GM19238 (cell line): ENCODE data around the gene YEATS4.
A peak's percentile ranks its signal among the peaks of the same experiment; 100 is the strongest.
"Not testable (repeated sequence)": the region's sequence is repeated elsewhere in the genome, so short reads cannot be mapped to it uniquely, and the experiment has no call there.

ENCODE experiments used
- DNase-seq: peaks from one replicate; pipeline ENCODE4 v3.0.0; 2011; ENCODE audit warnings: low spot score; ENCODE audit not compliant: insufficient read length

Gene YEATS4

DNA sequence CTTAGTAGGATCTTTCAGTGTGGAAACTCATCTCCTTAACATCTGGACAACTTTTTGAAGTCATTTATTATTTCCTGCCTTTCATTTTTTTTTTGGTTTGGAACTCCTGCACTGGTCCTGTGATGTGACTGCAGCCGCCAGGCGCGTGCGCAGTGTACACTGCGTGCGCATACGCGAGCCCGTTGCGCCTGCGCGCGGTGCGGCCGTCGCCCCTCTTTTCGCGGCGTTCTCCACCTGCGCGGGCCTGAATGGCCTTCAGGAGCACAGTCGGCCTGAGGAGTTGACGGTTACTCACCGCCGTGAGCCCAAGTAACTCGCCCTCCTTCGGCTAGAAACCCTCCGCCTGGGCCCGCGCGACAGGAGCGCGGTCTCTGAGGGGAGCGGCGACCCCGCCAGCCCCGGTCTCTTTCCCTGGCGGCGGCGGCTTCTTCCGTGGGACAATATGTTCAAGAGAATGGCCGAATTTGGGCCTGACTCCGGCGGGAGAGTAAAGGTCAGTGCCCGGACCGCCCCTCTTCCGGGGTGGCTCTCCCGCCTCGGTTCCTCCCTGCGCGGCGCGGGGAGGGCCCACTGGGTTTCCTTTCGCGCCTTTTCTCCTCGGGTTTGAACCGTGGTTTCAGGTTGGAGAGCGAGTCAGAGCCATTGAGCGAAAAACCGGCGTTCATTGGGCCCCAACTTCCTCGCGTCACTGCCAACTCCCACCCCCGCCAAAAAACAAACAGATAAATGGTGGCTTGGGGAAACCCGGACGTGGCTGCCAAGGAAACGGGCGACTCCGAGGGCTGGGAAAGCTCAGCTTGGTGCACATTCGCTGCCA is at the start of gene YEATS4:
Gene YEATS4, plus strand, starts transcription at position 213 of the 817 bp plus-strand sequence. Its CDS starts 230 bp downstream, at position 443.
- DNase-seq = peak; percentile 86

DNA sequence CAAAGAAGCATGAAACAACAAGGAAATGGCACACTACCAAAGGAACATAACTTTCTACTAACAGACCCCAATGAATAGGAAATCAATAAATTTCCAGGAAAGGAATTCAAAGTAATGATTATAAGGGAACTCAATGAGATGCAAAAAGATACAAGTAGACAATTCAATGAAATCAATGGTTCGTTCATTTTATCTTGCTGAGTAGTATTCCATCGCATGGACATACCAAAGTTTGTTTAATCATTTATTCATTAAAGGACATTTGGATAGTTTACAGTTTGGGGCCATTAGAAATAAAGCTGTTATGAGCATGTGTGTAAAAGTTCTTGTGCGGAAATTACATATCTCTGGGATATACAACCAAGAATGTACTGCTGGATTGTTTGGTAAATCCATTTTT is 46.3 kb upstream of the YEATS4 start:
- no peak for DNase-seq

DNA sequence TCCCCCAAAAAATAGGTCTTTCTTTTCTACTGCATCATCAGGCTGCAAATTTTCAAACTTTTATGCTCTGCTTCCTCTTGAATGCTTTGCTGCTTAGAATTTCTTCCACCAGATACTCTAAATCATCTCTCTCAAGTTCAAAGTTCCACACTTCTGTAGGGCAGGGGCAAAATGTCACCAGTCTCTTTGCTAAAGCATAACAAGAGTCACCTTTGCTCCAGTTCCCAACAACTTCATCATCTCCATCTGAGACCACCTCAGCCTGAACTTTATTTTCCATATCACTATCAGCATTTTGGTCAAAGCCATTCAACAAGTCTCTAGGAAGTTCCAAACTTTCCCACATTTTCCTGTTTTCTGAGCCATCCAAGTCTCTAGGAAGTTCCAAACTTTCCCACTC is 42.8 kb upstream of the YEATS4 start:
- not testable (repeated sequence) for DNase-seq

DNA sequence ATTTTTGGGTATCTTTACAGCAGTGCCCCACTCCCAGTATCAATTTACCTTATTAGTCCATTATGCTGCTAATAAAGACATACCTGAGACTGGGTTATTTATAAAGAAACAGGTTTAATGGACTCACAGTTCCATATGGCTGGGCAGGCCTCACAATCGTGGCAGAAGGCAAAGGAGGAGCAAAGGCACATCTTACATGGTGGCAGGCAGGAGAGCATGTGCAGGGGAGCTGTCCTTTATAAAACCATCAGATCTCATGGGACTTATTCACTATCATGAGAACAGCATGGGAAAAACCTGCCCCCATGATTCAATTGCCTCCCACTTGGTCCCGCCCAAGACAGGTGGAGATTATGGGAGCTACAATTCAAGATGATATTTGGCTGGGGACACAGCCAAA is 42.3 kb upstream of the YEATS4 start:
- not testable (repeated sequence) for DNase-seq

DNA sequence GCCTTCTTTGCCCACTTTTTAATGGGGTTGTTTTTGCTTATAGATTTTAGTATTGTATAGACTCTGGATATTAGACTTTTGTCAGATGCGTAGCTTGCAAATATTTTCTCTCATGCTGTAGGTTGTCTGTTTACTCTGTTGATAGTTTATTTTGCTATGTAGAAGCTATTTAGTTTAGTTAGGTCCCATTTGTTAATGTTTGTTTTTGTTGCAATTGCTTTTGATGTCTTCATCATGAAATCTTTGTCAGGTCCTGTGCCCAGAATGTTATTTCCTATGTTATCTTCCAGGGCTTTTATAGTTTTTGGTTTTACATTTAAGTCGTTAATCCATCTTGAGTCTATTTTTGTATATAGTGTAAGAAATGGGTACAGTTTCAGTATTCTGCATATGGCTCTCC is 41.3 kb upstream of the YEATS4 start:
- no peak for DNase-seq

DNA sequence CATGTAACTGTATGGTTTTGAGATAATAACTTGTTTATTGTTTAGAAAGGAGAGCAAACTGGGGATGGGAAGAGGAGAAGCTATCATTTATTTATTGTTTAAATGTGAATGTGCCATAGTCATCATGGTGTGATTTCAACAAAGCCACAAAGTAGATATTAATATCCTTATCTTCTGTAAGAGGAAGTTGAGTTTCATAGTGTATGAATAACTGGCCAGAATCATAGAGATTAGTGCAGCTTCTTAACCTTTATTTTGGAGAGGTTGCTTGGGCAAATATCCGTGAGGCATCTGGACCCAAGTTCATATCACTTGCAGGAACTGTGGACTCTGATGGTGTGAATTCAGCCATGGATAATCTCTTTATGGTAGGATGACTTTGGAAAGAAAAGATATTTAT is 38.2 kb upstream of the YEATS4 start:
- no peak for DNase-seq

DNA sequence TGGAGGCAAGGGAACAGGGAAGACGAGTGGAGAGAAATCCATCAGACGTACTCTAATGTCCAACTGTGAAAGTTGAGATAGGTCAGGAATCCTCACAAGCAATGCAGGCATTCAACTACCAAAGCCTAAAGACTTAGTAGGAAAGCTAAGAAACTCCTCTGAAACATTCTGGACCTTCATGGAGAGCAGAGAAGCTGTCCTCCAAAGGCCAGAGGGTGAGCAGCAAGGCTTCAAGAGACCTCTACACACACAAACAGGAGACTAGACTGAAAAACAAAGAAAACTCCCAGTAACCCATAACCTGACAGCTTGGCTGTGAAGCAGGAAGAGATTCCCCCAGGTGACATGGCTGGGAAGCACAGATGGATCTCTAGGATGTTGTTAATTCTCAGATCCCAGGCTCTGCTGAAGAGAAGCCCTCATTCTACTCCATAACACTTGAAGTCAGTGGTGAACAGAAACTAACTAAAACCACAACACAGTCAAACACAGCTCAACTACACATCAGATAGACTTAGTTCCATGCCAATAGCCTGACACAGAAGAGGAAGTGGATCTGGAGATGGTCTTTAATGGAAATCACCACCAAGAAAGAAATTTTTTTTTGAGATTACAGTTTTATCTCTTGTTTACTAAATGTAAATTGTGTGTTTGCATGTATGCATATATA is 34.6 kb upstream of the YEATS4 start:
- DNase-seq = no peak

DNA sequence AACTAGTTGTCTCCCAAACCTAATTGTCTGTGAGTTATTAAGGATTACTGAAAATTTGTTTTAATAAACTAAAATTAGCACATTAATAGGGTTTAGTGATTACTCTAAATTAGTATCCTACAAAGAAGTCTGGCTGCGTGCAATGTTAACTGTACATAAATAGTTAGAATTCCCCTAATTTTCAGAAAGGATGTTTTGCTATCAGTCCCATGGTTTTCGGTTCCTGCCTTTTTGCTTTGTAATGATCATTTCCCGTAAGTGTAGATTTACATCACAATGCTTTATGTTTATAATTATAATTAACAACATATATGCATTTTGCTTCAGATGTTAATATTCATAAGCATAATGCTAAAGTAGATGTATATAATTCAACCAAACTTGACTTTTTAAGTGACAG is 31.1 kb upstream of the YEATS4 start:
- no peak for DNase-seq

DNA sequence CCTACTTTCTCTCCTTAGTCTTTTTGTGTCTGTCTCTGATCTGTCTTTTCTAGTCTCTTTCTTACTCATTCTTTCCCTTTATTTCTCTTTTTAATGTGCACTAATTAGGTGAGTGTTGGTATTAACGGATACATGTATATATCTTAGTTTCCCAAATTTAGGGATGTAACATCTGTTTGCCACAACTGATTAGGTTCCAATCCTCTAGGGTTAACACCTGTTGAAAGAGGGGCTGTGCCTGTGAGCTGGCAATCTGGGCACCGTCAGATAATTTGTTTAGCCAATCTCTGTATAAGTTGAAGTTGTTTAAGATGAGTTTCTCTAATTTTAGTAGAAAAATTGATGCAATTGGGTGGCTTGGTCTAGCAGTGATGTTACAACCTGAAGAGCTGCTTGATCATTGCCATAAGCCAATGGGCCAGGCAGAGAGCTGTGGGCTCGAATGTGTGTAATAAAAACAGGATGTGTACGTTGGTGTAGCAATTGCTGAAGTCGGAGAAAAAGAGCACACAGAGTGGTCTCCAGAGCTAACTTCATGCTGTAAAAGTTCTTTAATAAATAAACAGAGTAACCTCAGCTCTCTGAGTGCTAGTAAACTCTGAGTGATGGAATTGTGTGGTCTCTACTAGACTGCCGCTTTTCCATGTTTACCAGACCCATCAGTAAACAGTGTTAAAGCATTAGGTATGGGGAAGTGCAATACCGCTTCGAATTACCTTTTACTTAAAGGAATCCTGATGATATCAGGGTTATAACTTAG is 29.7 kb upstream of the YEATS4 start:
- DNase-seq = no peak

DNA sequence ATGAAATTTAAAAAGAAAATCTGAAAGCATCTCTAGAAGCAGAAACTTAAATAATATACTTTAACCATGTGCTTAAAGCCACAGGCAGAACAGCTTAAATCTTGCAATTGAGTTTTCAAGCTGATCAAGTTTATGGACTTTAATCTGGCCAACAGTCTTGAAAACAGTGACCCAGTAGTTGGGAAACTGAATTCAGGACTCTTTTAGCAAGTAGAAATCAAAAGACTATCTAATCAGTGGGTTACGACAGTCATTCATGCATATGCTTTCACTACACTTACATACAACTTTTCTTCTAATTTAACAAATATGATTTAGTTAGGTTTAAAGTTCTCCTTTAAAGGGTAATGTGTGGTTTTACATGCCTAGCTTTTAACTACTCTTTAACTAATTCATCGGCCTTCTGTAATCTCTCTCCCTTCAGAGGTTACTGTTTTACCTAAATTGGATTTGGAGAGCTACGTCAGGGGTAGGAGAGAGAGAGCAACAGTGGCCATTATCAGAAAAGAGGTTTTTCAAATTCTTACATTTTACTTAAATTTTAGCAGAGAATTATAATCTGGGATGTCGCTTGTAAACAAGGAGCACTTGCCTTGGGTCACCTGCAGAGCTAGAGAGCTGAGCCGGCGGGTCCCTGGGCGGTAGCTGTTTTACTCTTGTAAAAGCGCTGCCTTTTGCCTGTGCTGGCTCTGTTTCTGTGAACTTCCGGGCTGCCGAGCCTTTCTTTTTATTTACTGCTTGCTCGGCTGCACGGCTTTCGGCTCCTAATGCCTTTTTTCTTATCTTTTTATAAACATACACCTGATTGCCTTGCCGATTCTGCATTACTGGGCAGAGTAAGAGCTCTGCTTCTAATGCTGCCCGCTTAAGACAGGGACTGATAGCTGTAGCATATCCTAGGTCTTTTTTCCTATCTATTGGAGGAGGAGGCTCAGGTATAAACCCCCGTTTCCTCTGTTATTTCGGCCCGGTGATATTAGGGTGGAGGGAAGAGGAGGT is 28.8 kb upstream of the YEATS4 start:
- DNase-seq = peak; percentile 7

DNA sequence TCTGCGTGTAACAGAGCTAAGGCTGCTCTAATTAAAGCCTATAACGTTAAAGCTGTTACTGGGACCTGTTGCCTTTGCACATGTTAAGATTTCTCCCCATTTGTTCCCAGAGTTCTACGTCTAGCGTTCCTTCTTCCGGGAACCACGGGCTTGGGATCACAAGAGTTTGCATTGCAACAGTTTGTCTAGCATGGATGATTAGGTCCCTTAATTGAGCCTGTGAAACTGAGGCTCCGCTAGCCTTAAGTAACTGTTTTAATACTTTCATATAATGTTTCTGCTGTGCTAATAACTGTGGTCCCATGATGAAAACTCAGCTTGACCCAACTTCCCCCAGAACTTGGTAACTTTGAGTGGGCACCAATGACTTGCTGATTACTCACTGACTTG is 28.0 kb upstream of the YEATS4 start:
- no peak for DNase-seq

DNA sequence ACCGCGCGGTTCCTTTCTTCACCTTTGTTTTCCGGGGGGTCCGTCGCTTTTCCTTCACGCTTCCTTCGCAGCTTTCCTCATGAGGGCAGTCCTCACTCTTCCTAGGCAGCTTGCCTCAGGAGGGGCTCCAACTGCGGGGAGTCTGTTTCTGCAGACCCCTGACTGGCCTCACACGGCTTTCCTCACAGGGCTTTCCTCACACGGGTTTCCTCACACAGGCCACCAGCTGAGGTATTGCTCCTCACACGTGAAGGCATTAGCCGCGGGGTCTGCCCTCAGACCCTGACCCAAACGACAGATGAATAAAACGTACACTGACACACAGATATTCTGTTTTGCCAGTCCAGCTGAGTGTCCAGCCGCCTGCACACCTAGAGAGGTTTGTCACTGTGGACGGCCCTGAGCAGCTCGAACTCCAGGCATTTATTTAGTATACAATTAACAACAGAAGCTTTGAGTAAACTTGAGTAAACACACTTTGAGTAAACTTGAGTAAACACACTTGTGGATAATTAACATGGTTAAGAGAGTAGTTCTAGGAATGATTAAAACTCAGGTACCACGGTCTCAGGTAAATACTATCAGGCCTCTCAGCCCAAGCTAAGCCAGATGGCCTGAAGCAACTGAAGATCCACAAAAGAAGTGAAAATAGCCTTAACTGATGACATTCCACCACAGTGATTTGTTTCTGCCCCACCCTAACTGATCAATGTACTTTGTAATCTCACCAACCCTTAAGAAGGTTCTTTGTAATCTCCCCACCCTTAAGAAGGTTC is 27.4 kb upstream of the YEATS4 start:
- no peak for DNase-seq

DNA sequence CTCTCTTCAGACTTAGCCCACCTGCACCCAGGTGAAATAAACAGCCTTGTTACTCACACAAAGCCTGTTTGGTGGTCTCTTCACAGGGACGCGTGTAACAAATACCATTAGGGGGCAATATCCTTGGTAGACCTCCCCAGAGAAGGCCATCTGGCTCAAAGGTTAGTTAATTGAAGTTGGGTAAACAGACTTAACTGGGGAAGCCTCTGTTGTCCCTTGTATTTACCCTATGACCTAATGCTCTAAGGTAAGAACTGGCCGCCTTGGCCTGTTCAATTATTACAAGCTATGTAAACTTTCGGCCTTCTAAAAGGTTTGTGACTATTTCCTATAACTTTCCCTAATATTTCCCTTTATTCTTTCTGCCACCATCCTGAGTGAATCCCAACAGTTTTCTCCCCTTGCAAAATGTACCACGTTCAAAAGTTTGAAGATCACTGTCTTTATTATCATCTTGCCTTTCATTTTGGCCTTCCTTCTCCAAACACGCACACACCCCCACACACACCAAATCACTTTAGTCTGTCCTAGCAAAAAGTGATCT is 26.7 kb upstream of the YEATS4 start:
- DNase-seq = no peak

DNA sequence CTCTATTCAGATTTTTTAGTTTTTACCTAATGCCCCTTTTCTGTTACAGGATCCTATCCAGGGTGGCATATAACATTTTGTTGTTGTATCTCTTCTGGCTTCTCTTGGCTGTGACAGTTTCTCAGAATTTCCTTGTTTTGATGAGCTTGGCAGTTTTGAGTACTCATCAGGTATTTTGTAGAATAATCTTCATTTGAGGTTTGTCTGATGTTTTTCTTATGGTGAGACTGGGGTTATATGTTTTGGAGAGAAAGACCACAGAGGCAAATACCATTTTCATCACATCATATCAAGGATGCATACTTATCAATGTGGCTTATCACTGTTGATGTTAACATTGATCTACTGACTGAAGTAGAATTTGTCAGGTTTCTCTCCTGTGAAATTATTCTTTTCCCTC is 25.4 kb upstream of the YEATS4 start:
- DNase-seq = no peak

DNA sequence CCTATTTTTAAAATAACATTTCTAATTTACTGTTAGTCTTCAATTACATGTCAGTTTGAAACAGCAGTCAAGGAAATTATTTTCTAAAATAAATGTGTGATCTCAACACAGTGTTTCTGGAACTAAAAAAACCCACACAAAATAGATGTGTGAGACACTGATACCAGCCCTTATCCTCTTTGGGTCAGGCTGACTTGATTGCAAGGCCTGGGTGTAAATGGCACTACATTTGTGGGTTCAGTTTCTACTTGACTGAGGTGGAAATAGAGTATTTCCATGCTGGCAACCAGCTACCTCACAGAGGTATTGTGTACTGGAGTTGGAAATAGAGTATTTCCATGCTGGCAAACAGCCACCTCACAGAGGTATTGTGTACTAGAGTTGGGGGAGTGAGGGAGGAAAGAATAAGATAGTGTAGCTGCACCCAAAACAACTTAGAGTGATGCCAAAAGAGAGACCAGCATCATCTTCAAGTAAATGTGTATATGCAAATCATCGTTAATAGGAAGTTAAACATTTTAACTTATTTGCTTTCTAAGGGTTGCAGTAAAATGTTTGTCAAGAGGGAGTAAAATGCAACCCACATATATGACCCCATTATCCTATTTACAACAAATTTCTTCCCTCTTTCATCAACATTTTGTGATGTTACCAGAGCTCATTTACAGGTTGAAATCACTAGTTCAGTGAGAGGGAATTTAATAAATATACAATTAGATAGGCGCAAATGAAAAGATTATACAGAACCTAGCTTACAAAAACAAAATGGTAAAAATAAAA is 22.0 kb upstream of the YEATS4 start:
- DNase-seq = no peak

DNA sequence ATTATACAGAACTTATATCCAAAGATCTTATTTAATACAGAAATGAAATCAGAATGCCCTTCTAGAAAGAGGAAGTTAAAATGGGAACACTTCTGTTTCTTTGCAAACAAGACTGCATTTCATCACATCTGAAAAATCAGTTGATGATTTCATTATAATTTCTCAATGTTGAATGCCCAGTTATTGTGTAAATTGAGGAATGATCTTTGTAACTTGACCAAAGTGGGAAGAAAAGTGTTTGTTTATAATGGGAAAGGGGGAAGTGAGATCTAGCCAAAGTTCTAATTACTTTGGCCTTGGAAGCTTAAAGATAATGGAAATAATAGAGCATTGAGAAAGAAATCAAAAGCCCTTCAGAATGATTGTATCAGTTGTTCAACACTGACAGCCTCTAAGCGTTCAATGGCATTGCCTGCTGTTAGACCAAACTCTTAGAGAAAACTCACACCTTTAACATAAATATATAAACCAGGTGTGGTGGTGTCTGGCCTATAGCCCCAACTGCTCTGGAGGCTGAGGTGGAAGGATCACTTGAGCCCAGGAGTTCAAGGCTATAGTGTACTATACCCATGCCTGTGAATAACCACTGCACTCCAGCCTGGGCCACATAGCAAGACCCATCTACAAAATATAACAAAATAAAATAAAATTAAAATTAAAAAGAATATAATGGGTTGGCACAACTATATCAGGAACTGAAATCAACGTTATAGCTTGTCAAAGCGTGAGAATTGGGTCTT is 21.3 kb upstream of the YEATS4 start:
- no peak for DNase-seq

DNA sequence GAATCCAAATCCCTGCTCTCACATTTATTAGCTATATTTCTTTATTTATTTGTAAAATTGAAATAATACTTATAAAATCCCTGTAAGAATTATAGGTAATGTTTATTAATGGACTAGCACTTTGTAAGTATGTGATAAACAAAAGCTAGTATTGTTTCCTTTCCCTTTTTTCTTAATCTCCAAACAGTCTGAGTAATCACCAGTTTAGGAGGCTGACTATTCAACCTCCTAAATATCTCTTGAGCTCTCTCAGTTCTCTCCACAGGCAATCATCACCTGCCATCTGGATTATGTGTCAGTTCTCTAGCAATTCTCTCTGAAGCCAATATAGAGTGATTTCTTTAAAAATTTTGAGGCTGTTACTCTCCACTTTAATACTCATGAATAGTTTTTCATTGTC is 20.6 kb upstream of the YEATS4 start:
- no peak for DNase-seq

DNA sequence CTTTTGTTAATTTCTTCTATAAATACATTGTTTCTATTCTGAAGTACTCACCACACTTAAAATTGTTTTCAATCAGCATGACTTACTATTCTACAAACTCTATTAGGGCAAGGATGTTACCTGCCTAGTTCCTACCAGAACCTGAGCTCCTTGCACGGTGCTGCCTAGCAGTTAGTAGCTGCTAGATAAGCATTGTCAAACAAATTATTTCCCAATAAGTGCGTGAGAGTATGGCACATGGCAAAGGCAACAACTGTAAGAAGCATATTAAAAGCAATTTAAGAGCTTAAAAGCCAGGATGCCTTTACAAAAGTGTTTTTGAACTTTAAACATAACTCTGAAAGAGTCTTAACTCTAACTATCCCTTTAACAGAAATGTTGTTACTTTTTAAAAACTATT is 19.5 kb upstream of the YEATS4 start:
- no peak for DNase-seq
